Measurements from ENCODE around the gene CTIF.

CTIF gene

GRCh38 chr18:48620071-48620470 is 81.2 kb downstream of the CTIF start:
- Histone ChIP-seq H3K36me3 (replicated peaks; ENCODE audit: insufficient read depth, low read length) (no peaks in the 10 kb centered on the region), H2AFZ (ENCODE audit: low read length) (no peak overlapping the region), H3F3A (ENCODE audit: insufficient read depth, low read length) (no peaks in the 10 kb centered on the region), H3K4me2 (ENCODE audit: low read depth, low read length) (no peak overlapping the region), H3K4me1 (ENCODE audit: low read length) (no peaks in the 10 kb centered on the region), H3K9ac (ENCODE audit: low read length) (no peak overlapping the region), H3K27ac (ENCODE audit: low read length) (no peak overlapping the region), H3K27me3 (replicated peaks; ENCODE audit: insufficient read depth, low read length) (no peaks in the 10 kb centered on the region), H3K79me2 (ENCODE audit: low read length) (no peaks in the 10 kb centered on the region), H3K9me2 (replicated peaks; ENCODE audit: insufficient read depth, low read length) (no peaks in the 10 kb centered on the region), H4K20me1 (ENCODE audit: insufficient read depth, low read length) (no peaks in the 10 kb centered on the region), H3K9me3 (replicated peaks; ENCODE audit: insufficient read depth, low read length) (no peaks in the 10 kb centered on the region), H3K4me3 (ENCODE audit: low read length) (no peak overlapping the region)
- no peak for DNase-seq
- TF ChIP-seq EZH2 (optimal IDR thresholded peaks at IDR 0.05; ENCODE audit: low read depth, low read length) (no peak), EZH2phosphoT487 (IDR thresholded peaks at IDR 0.05; ENCODE audit: low read length) (no peak), CTCF (IDR thresholded peaks at IDR 0.05; ENCODE audit: low read length) (no peak)

- H2AFZ ChIP-seq (ENCODE audit: low read length), result no peak overlapping the region
- no peaks in the 10 kb centered on the region for H3K79me2 ChIP-seq (ENCODE audit: low read length)
- H3K27ac ChIP-seq (ENCODE audit: low read length), result no peak overlapping the region
- H3K9ac ChIP-seq (ENCODE audit: low read length), result no peak overlapping the region
- H3K4me3 ChIP-seq (ENCODE audit: low read length), result no peak overlapping the region
- H3K4me1 ChIP-seq (ENCODE audit: low read length), result no peaks in the 10 kb centered on the region
- H3K9me2 ChIP-seq (replicated peaks; ENCODE audit: insufficient read depth, low read length), result no peaks in the 10 kb centered on the region
- H3K4me2 ChIP-seq (ENCODE audit: low read depth, low read length), result no peak overlapping the region
- no peaks in the 10 kb centered on the region for H3K27me3 ChIP-seq (replicated peaks; ENCODE audit: insufficient read depth, low read length)
- no peaks in the 10 kb centered on the region for H3K9me3 ChIP-seq (replicated peaks; ENCODE audit: insufficient read depth, low read length)
- no peaks in the 10 kb centered on the region for H3F3A ChIP-seq (ENCODE audit: insufficient read depth, low read length)
- H4K20me1 ChIP-seq (ENCODE audit: insufficient read depth, low read length), result no peaks in the 10 kb centered on the region
- no peak for DNase-seq
- no peak for TF ChIP-seq EZH2 (optimal IDR thresholded peaks at IDR 0.05; ENCODE audit: low read depth, low read length)
- TF ChIP-seq CTCF (IDR thresholded peaks at IDR 0.05; ENCODE audit: low read length), result no peak
- no peak for TF ChIP-seq EZH2phosphoT487 (IDR thresholded peaks at IDR 0.05; ENCODE audit: low read length)
- H3K36me3 ChIP-seq (replicated peaks; ENCODE audit: insufficient read depth, low read length), result no peaks in the 10 kb centered on the region
These were observed 82.4 kb downstream of the CTIF start for GRCh38 chr18:48621240-48621639.

GRCh38 chr18:48621815-48622555 is 83.2 kb downstream of the CTIF start:
- DNase-seq, result no peak
- Histone ChIP-seq H3K9me2 (replicated peaks; ENCODE audit: insufficient read depth, low read length) (no peaks in the 10 kb centered on the region), H3K4me3 (ENCODE audit: low read length) (no peak overlapping the region), H3K27me3 (replicated peaks; ENCODE audit: insufficient read depth, low read length) (no peaks in the 10 kb centered on the region), H3K4me2 (ENCODE audit: low read depth, low read length) (no peak overlapping the region), H3K79me2 (ENCODE audit: low read length) (no peaks in the 10 kb centered on the region), H3K27ac (ENCODE audit: low read length) (no peak overlapping the region), H3K36me3 (replicated peaks; ENCODE audit: insufficient read depth, low read length) (no peaks in the 10 kb centered on the region), H2AFZ (ENCODE audit: low read length) (no peak overlapping the region), H3K4me1 (ENCODE audit: low read length) (no peaks in the 10 kb centered on the region), H3F3A (ENCODE audit: insufficient read depth, low read length) (no peaks in the 10 kb centered on the region), H4K20me1 (ENCODE audit: insufficient read depth, low read length) (no peaks in the 10 kb centered on the region), H3K9ac (ENCODE audit: low read length) (no peak overlapping the region), H3K9me3 (replicated peaks; ENCODE audit: insufficient read depth, low read length) (no peaks in the 10 kb centered on the region)
- TF ChIP-seq CTCF (IDR thresholded peaks at IDR 0.05; ENCODE audit: low read length), result no peak
- no peak for TF ChIP-seq EZH2phosphoT487 (IDR thresholded peaks at IDR 0.05; ENCODE audit: low read length)
- TF ChIP-seq EZH2 (optimal IDR thresholded peaks at IDR 0.05; ENCODE audit: low read depth, low read length), result no peak

Measured in MM.1S (cell line).